ENCODE data around the gene CDK11A. TPM values are rescaled to one million over a fixed set of nuclear protein-coding genes. Genes with fewer than 3 reads are reported as not detected.
"Not testable (repeated sequence)": the region's sequence is repeated elsewhere in the genome, so short reads cannot be mapped to it uniquely, and the experiment has no call there.

CDK11A gene
- total RNA-seq, 1 experiment from 2014 or later: 36.2 TPM

- CTCF ChIA-PET: no interaction called here
- TF ChIP-seq CTCF (IDR thresholded peaks at IDR 0.05; ENCODE audit: unreplicated experiment): no peak
- Mint-ChIP-seq H3K9me3 (ENCODE audit: low read depth, unreplicated experiment) (no peaks in the 10 kb centered on the region), H3K4me3 (ENCODE audit: low read depth, unreplicated experiment) (no peak overlapping the region), H3K36me3 (ENCODE audit: insufficient read depth, unreplicated experiment) (peaks cover 26% of the 10 kb centered on the region), H3K27me3 (ENCODE audit: unreplicated experiment) (no peaks in the 10 kb centered on the region), H3K27ac (ENCODE audit: unreplicated experiment) (no peak overlapping the region), H3K4me1 (ENCODE audit: low read depth, unreplicated experiment) (no peaks in the 10 kb centered on the region)
- intact Hi-C loops (cut with micrococcal nuclease; ENCODE audit: unreplicated experiment): no loop called here
- no peak for DNase-seq
- BruUV-seq (replicated peaks): no TSS peak
These were observed 3.0 kb downstream of the CDK11A start for GRCh38 chr1:1721201-1721600.

- intact Hi-C loops (cut with micrococcal nuclease; ENCODE audit: unreplicated experiment); H3K9me3 Mint-ChIP-seq (ENCODE audit: low read depth, unreplicated experiment); CTCF ChIA-PET; DNase-seq; BruUV-seq (replicated peaks); H3K4me1 Mint-ChIP-seq (ENCODE audit: low read depth, unreplicated experiment); H3K27ac Mint-ChIP-seq (ENCODE audit: unreplicated experiment); H3K27me3 Mint-ChIP-seq (ENCODE audit: unreplicated experiment); H3K4me3 Mint-ChIP-seq (ENCODE audit: low read depth, unreplicated experiment): not testable (repeated sequence)
- peaks cover 19% of the 10 kb centered on the region for H3K36me3 Mint-ChIP-seq (ENCODE audit: insufficient read depth, unreplicated experiment)
These were observed 8.9 kb downstream of the CDK11A start for GRCh38 chr1:1715109-1715883.

- intact Hi-C loops (cut with micrococcal nuclease; ENCODE audit: unreplicated experiment); H3K9me3 Mint-ChIP-seq (ENCODE audit: low read depth, unreplicated experiment); H3K27ac Mint-ChIP-seq (ENCODE audit: unreplicated experiment); CTCF ChIA-PET; BruUV-seq (replicated peaks); H3K4me1 Mint-ChIP-seq (ENCODE audit: low read depth, unreplicated experiment); H3K27me3 Mint-ChIP-seq (ENCODE audit: unreplicated experiment); DNase-seq; H3K36me3 Mint-ChIP-seq (ENCODE audit: insufficient read depth, unreplicated experiment); H3K4me3 Mint-ChIP-seq (ENCODE audit: low read depth, unreplicated experiment): not testable (repeated sequence)
These were observed 16.3 kb downstream of the CDK11A start for GRCh38 chr1:1707897-1708296.

GRCh38 chr1:1707241-1707640 lies 16.9 kb downstream of the CDK11A start:
- H3K36me3 Mint-ChIP-seq (ENCODE audit: insufficient read depth, unreplicated experiment); CTCF ChIA-PET; H3K4me3 Mint-ChIP-seq (ENCODE audit: low read depth, unreplicated experiment); intact Hi-C loops (cut with micrococcal nuclease; ENCODE audit: unreplicated experiment); H3K27me3 Mint-ChIP-seq (ENCODE audit: unreplicated experiment); BruUV-seq (replicated peaks); H3K27ac Mint-ChIP-seq (ENCODE audit: unreplicated experiment); H3K4me1 Mint-ChIP-seq (ENCODE audit: low read depth, unreplicated experiment); H3K9me3 Mint-ChIP-seq (ENCODE audit: low read depth, unreplicated experiment); DNase-seq: not testable (repeated sequence)

GRCh38 chr1:1705623-1706022 lies 18.5 kb downstream of the CDK11A start:
- intact Hi-C loops (cut with micrococcal nuclease; ENCODE audit: unreplicated experiment); H3K4me3 Mint-ChIP-seq (ENCODE audit: low read depth, unreplicated experiment); BruUV-seq (replicated peaks); H3K9me3 Mint-ChIP-seq (ENCODE audit: low read depth, unreplicated experiment); H3K36me3 Mint-ChIP-seq (ENCODE audit: insufficient read depth, unreplicated experiment); DNase-seq; H3K27ac Mint-ChIP-seq (ENCODE audit: unreplicated experiment); H3K27me3 Mint-ChIP-seq (ENCODE audit: unreplicated experiment); CTCF ChIA-PET; H3K4me1 Mint-ChIP-seq (ENCODE audit: low read depth, unreplicated experiment): not testable (repeated sequence)

GRCh38 chr1:1704284-1704957 lies 19.7 kb downstream of the CDK11A start:
- CTCF ChIA-PET; DNase-seq; H3K27me3 Mint-ChIP-seq (ENCODE audit: unreplicated experiment); H3K36me3 Mint-ChIP-seq (ENCODE audit: insufficient read depth, unreplicated experiment); BruUV-seq (replicated peaks); intact Hi-C loops (cut with micrococcal nuclease; ENCODE audit: unreplicated experiment); H3K4me1 Mint-ChIP-seq (ENCODE audit: low read depth, unreplicated experiment); H3K4me3 Mint-ChIP-seq (ENCODE audit: low read depth, unreplicated experiment); H3K9me3 Mint-ChIP-seq (ENCODE audit: low read depth, unreplicated experiment); H3K27ac Mint-ChIP-seq (ENCODE audit: unreplicated experiment): not testable (repeated sequence)

Data from Calu3 (cell line).